Activated CD4-positive, alpha-beta T cell treated with anti-CD3 and anti-CD28 coated beads, Interleukin-2, Interleukin-6, amounts not matched to agents 100 ng/mL and 50 ng/mL, durations not matched to agents 16 hours and 8 hours (primary cell): ENCODE results near the gene CAAP1.
"Not testable (repeated sequence)": the region's sequence is repeated elsewhere in the genome, so short reads cannot be mapped to it uniquely, and the experiment has no call there.

Source experiments
- DNase-seq: peaks from one replicate; pipeline ENCODE4 v3.0.0-alpha.2; 2020

The CAAP1 gene

DNA sequence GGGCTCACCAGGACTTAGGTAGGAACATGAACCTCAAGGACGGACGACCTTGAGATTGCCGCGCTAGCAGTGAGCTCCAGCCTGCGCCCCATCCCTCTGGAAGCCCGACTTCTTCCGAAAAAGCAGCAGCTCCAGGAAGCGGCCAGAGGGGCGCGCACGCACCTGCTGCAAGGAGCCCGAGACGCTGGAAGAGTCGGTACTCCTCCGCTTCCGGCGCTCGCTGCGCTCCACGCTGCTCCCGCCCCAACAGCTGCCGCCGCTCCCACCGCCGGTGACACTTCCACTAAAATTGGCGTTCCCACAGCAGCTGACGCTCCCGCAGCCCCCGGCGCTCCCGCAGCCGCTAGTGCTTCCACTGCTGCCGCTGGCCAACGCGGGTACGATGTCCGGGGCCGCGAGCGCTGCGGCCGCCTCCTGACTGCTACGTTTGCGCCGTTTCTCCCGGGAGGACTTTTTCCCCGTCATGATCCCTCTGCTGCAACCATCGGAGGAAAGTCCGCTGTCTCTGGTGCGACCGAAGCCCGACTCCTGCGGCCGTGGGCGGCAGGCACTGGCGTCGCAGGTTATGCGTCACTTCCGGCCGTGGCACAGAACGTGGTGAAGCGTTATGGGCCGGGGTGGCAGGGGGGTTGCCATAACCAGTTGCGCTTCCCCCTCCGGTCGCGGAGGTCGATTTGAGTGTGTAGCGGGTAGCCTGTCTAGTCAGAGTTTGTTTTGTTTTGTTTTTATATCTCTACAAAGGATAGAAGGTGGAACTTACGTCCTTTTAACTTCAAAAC, at the start of gene CAAP1:
Gene CAAP1, minus strand, starts transcription at position 552 of the 779 bp plus-strand sequence. Its CDS starts 87 bp downstream, at position 465.
- peak; percentile 95 for DNase-seq

- no peak for DNase-seq
Observed at GRCh38 chr9:26940779-26941178, 48.2 kb upstream of the CAAP1 start.

DNA sequence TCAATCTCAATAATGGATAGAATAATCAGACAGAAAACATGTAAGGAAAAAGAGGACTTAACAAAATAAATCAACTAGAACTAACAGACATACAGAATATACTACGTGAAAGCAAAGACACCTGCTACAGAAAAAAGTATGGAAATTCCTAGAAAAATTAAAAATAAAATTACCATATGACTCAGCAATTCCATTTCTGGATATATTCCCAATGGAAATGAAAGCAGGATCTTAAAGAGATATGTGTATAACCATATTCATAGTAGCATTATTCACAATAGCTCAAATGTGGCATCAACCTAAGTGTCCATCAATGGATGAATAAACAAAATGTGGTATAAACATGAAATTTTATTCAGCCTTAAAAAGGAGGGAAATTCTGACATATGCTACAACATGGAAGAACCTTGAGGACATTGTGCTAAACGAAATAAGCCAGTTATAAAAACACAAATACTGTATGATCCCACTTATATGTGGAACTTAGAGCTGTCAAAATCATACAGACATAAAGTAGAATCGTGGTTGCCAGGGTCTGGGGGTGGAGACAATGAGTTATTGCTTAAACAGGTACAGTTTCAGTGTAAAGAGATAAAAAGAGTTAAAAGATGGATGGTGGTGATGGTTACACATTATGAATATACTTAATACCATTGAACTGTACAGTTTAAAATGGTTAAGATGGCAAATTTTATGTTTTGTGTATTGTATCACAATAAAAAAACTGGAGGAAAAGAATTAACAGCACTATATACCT, 47.5 kb upstream of the CAAP1 start:
- no peak for DNase-seq

GRCh38 chr9:26937816-26938371, 45.3 kb upstream of the CAAP1 start:
- DNase-seq = no peak

GRCh38 chr9:26935847-26936246, 43.2 kb upstream of the CAAP1 start:
- DNase-seq = no peak

DNA sequence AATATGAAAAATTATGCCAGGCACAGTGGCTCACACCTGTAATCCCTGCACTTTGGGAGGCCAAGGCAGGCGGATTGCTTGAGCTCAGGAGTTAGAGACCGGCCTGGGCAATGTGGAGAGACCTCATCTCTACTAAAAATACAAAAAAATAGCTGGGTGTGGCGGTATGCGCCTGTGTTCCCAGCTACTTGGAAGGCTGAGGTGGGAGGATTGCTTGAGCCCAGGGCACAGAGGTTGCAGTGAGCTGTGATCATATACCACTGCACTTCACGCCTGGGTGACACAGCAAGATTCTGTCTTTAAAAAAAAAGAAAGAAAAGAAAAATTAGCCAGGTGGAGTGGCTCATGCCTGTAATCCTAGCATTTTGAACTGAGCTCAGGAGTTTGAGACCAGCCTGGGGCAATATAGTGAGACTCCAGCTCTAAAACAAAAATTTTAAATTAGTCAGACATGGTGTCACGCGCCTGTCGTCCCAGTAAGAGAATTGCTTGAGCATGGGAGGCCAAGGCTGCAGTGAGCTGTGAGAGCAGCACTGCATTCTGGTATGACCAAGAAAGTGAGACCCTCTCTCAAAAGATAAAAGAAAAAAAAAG, 36.4 kb upstream of the CAAP1 start:
- DNase-seq = no peak

- DNase-seq = no peak
Observed at GRCh38 chr9:26925609-26926008, 33.0 kb upstream of the CAAP1 start.

DNA sequence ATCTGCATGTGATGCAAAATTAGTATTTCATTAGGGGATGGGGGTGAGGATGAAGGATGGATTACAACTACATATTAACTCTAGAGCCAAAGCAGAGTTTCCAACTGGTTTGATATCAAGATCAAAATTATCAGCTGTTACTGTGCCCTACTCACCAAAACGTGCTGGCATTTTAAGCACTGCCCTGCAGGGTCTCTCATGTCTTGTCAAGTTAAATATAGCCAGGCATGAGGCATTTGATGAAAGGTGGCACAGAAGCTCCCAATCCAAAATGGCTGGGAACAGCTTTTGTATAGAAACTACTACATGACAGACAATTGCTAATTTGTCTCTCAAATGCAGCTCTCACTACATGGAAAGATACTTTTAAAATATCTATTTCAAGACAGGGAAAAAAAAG, 27.1 kb upstream of the CAAP1 start:
- no peak for DNase-seq

DNA sequence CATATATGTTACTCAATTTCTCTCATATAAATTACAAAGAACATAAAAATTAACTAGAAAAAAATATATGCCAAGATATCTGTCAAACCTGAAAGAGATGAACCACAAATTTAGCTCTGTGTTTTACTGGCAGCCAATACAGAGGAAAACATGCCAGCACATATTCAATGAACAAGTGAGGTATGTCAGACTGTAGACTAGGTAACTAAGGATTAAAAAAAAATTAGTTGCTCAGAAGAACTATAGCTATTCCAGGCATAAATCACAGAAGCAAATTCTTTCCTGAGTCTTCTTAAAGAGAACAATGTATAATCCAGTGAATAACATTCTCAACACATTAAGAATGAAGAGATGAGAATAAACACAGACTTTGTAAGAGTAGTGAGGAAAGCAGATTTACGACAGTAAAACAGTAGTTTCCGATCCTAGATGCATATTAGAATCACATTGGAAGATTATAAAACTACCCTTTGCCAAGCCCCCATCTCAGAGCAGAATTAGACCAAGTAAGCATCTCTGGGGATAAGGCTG, 20.6 kb upstream of the CAAP1 start:
- DNase-seq = no peak

DNA sequence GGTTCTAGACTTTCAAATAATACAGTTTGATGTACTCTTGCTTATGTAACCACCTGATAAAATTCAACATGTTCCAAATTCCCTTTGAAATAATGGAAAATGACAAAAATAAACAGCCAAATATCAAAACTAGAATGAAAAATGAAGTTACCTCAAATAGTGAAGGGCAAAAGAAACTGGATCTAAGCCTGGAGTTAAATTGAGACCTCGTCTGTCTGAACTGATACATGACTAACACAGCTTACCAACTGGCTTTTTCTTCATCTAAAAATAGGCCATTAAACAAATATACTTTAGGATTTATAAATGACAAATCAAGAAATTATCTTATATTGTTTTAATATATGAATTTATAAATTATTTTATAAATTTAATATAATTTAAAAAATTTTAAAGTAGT, 12.1 kb upstream of the CAAP1 start:
- no peak for DNase-seq

DNA sequence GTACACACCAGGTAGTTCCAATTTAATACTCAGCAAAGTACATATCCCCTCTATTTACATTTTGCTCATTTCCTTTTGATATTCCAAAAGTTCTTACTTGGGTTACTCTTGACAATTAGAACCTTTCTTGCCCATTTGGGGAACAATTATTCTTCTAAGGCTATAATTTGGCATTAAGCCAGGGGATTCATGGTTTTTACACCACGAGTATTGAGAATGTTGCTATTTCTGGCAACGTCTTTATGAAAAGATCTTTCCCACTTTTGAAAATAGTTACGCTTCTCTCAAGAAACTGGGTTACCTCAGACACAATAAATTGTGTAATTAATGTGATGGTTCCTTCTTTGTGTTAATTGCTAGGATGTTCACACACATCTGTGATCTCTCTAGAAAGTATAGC, 11.5 kb upstream of the CAAP1 start:
- no peak for DNase-seq

DNA sequence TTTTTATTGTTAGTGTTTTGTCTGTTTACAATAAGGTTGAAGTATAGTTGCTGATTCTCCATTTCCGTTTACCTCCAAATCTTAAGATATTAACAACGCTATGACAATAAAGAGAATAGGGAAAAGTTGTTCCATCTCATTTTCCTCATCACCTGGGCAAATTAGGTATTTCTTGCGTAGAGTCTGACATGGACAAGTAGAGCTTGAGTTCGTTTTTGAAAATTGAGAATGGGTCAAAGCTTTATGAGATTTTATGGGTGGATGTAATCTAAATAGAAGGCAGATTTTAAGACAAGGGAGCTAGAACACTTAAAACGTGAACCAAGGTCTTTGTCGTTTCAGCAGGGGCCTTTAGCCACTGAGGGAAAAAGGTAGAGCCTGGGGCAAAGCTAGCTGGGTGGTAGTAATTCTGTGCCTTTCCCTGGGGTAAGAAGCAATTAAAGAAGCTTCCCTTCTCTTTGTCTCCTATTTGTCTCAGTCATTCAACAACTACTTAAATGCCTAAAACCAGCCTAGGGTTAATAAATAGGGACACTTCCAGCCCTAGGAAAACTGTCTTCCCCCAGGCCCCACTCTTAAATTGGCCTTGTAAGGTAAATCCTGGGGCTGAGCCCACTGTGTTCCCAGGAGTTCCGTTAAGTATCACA, 551 bp upstream of the CAAP1 start:
- DNase-seq = no peak

- DNase-seq = no peak
Observed at GRCh38 chr9:26891726-26892125, 876 bp downstream of the CAAP1 start.

GRCh38 chr9:26888271-26888670, 4.3 kb downstream of the CAAP1 start:
- DNase-seq = no peak

- DNase-seq = no peak
Observed at GRCh38 chr9:26882154-26882553, 10.4 kb downstream of the CAAP1 start.

DNA sequence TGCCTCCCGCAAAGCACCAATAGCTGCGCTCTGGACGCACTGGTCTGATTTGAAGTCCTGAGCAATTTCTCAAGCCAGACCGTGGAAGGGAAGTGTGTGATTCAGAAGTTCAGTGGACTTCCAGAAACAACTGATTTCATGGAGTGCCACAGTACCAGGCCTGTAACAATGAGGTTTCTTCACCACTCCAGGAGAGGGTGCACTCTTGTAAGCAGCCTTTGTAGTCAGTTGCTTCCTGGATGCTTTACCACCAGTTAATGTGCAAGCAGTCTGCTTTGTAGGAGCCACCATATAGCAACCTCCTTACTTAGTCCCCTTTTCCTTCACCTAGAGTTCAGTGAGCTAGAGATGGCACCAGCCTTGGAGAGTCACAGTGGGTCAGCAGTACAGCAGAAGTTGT, 12.3 kb downstream of the CAAP1 start:
- no peak for DNase-seq

- not testable (repeated sequence) for DNase-seq
Observed at GRCh38 chr9:26875155-26875554, 17.4 kb downstream of the CAAP1 start.

- DNase-seq = no peak
Observed at GRCh38 chr9:26870292-26870691, 22.3 kb downstream of the CAAP1 start.

- no peak for DNase-seq
Observed at GRCh38 chr9:26863074-26863473, 29.5 kb downstream of the CAAP1 start.

- peak; percentile 47 for DNase-seq
Observed at GRCh38 chr9:26856413-26857032, 36.1 kb downstream of the CAAP1 start.

- DNase-seq = no peak
Observed at GRCh38 chr9:26850995-26851394, 41.6 kb downstream of the CAAP1 start.

GRCh38 chr9:26833792-26834191, 58.8 kb downstream of the CAAP1 start:
- DNase-seq = no peak
